Panc1 (cell line): ENCODE results near the gene TMCC1. TPM values are rescaled to one million over a fixed set of nuclear protein-coding genes. Genes with fewer than 3 reads are reported as not detected.

Experiments used
- ATAC-seq: fragments of 200-7000 bp; cut with Tn5 transposase; 2 replicates; pipeline ENCODE4 v1.9.1; 2020; ENCODE audit warnings: mild to moderate bottlenecking, moderate library complexity
- BruUV-seq: library from RNA; stranded (reverse); fragments of 400-500 nt; replicated peaks from 2 replicates; lab custom pipeline; 2021; lab: Mats Ljungman, UMichigan
- CTCF ChIA-PET: fragments of 300-600 bp; sonication (Branson Sonifier 250); formaldehyde crosslinking; loops from one replicate; lab custom pipeline; 2022; ENCODE audit warnings: antibody characterized with exemption; lab: Charles Lee
- POLR2A ChIA-PET: fragments of 300-600 bp; sonication (Branson Sonifier 250); formaldehyde crosslinking; loops from one replicate; lab custom pipeline; 2022; ENCODE audit warnings: antibody characterized with exemption; lab: Charles Lee
- DNase-seq: peaks from one replicate; pipeline ENCODE4 v3.0.0-alpha.2; 2010; ENCODE audit warnings: low read depth, low spot score
- H3K27ac ChIP-seq: 2 replicates; pipeline ENCODE4 v1.5.1; 2011; ENCODE audit warnings: mild to moderate bottlenecking, low read length, inconsistent platforms
- H3K27me3 ChIP-seq: fragments of 200-500 bp; sonication (Bioruptor generic); 2 replicates; pipeline ENCODE4 v1.6.0; 2014; ENCODE audit warnings: low read length, inconsistent platforms; ENCODE audit not compliant: control insufficient read depth, insufficient read depth
- H3K36me3 ChIP-seq: fragments of 200-500 bp; sonication (Bioruptor generic); 2 replicates; pipeline ENCODE4 v1.5.1; 2014; ENCODE audit warnings: inconsistent platforms, mild to moderate bottlenecking, low read length, moderate library complexity; ENCODE audit not compliant: control insufficient read depth, insufficient read depth
- H3K4me1 ChIP-seq: 2 replicates; pipeline ENCODE4 v1.5.1; 2011; ENCODE audit warnings: inconsistent platforms, mild to moderate bottlenecking, low read length, moderate library complexity; ENCODE audit not compliant: control insufficient read depth, insufficient read depth
- H3K4me3 ChIP-seq, 2 experiments: 2 replicates each; pipeline ENCODE4 v1.5.1; 2011 to 2012; ENCODE audit warnings: low read depth in 2 of 2, low read length in 2 of 2, mild to moderate bottlenecking in 2 of 2, inconsistent platforms in 1 of 2, moderate library complexity in 1 of 2
- H3K9me3 ChIP-seq: fragments of 200-500 bp; sonication (Bioruptor generic); 2 replicates; pipeline ENCODE4 v1.5.1; 2014; ENCODE audit warnings: low read depth, mild to moderate bottlenecking, inconsistent platforms, low read length, moderate library complexity; ENCODE audit not compliant: control insufficient read depth, insufficient read depth
- CTCF ChIP-seq: fragments of 450-650 bp; IDR thresholded peaks from 2 replicates; pipeline ENCODE4 v1.5.1; 2017; ENCODE audit warnings: mild to moderate bottlenecking
- POLR2AphosphoS5 ChIP-seq: IDR thresholded peaks from 2 replicates; pipeline ENCODE4 v1.6.1; 2012; ENCODE audit warnings: mild to moderate bottlenecking, low read depth, low read length, moderate library complexity
- REST ChIP-seq, 2 experiments: IDR thresholded peaks; 2 replicates each; pipeline ENCODE4 v1.6.1; 2011 to 2012; ENCODE audit warnings: low read depth in 2 of 2, control low read depth in 1 of 2, low read length in 1 of 2, mild to moderate bottlenecking in 1 of 2, moderate library complexity in 1 of 2; ENCODE audit not compliant: insufficient read depth in 1 of 2
- SIN3A ChIP-seq: IDR thresholded peaks from 2 replicates; pipeline ENCODE4 v1.6.1; 2012; ENCODE audit warnings: low read depth, mild to moderate bottlenecking, low read length, moderate library complexity, borderline replicate concordance; ENCODE audit not compliant: insufficient read depth
- TCF7L2 ChIP-seq: IDR thresholded peaks from 2 replicates; pipeline ENCODE4 v1.6.1; 2011; ENCODE audit warnings: mild to moderate bottlenecking, low read depth, low read length, inconsistent platforms
- in situ Hi-C: cut with HindIII; loops from 2 replicates; pipeline ENCODE4 v1.10.0; 2016; ENCODE audit warnings: low sequenced_read_pairs, low pct_unique_long_range_greater_than_20kb
- intact Hi-C: fragments of 100-400 bp; cut with micrococcal nuclease; formaldehyde crosslinking; loops from one replicate; pipeline ENCODE4 v1.10.0; 2022; ENCODE audit not compliant: unreplicated experiment
- total RNA-seq: library from RNA; stranded (reverse); gene quantifications from one replicate; pipeline ENCODE4 v1.2.1, GENCODE V29; 2021; ENCODE audit not compliant: unreplicated experiment

Gene TMCC1
- total RNA-seq, 1 experiment from 2014 or later = 33.2 TPM

DNA sequence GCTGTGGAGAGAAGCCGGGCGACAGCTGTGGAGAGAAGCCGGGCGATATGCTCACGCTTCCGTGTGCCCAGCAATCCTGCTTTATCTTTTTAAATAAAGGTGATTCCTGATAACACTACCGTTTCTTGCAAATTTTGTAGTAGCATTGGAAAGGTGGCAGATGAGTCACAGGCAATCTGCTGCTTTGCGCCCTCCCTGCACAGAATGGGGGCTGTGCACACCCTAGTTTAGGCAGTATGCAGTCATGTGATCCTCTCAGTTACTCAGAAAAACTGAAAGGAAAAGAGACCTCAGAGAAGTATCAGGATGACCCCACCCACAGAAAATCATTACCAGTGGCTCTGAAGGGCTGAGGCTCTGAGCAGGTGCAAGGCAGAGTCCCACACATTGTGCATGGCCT is 24.9 kb upstream of the TMCC1 start:
- no TSS peak for BruUV-seq
- ChIA-PET POLR2A (no interaction called here), CTCF (no interaction called here)
- TF ChIP-seq CTCF (no peak), POLR2AphosphoS5 (no peak), SIN3A (no peak), REST (IDR thresholded peaks at IDR 0.05; ENCODE audit: insufficient read depth in 1 of 2, low read depth in 2 of 2, low read length in 1 of 2) (no peak), TCF7L2 (no peak)
- intact Hi-C loops = no loop called here
- Histone ChIP-seq H3K4me3 (no peak overlapping the region), H3K4me1 (no peaks in the 10 kb centered on the region), H3K36me3 (no peaks in the 10 kb centered on the region), H3K27ac (no peak overlapping the region), H3K27me3 (no peaks in the 10 kb centered on the region), H3K9me3 (peaks cover 22% of the 10 kb centered on the region)
- ATAC-seq = no peak
- no peak for DNase-seq
- in situ Hi-C loops = no loop called here

DNA sequence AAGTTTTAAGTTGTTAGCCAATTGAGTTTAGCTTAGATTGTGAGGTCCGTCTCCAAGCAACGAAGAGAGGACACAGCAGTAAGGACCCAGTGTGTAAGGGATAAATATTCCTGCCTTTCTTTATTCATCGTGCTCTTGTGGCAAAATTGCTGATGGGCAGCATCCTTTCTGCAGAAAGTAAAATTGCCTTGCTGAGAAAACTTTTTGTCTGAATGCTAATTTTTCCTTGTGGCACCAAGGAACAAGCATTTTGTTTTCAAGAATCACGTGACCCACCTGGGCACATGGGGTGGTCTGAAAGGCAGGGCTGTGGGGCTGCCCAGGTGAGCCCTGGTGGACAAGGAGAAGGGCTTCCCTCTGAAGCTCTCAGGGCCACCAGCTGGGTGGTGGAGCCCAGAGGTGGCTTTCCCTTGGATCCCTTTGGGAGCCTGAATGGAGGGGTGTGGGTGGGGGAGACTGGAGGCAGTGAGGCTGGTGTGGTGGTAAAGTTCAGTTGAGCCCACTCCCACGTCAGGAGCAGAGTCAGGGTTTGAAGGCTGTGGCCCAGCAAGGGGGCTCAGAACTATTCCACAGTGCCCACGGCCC is 24.0 kb upstream of the TMCC1 start:
- Histone ChIP-seq H3K4me3 (no peak overlapping the region), H3K27ac (no peak overlapping the region), H3K27me3 (no peaks in the 10 kb centered on the region), H3K4me1 (no peaks in the 10 kb centered on the region), H3K9me3 (peaks cover 22% of the 10 kb centered on the region), H3K36me3 (no peaks in the 10 kb centered on the region)
- CTCF ChIA-PET = no interaction called here
- no TSS peak for BruUV-seq
- DNase-seq (no peak), ATAC-seq (no peak)
- TF ChIP-seq REST (IDR thresholded peaks at IDR 0.05; ENCODE audit: insufficient read depth in 1 of 2, low read depth in 2 of 2, low read length in 1 of 2) (no peak), POLR2AphosphoS5 (no peak), TCF7L2 (no peak), CTCF (no peak), SIN3A (no peak)
- POLR2A ChIA-PET = no interaction called here
- intact Hi-C loops (no loop called here), in situ Hi-C loops (no loop called here)
